Head of caudate nucleus (tissue), 42 donors: ENCODE data around the gene KRT6B.
"Not testable (repeated sequence)": the region's sequence is repeated elsewhere in the genome, so short reads cannot be mapped to it uniquely, and the experiment has no call there.

Experiments used
- DNase-seq, 42 donors: peaks; one replicate each; pipeline versions ENCODE4 v3.0.0 to v3.0.0-alpha.2; 2020 to 2021; ENCODE audit warnings: mixed read lengths in 7 of 42
- intact Hi-C: fragments of 100-400 bp; cut with DNase I; formaldehyde crosslinking; loops from one replicate; pipeline ENCODE4 v1.15.0; 2022

KRT6B gene

GRCh38 chr12:52452101-52452500, at the start of gene KRT6B:
Gene KRT6B, minus strand, starts transcription at chr12:52452146. Its CDS starts 68 bp downstream, at chr12:52452078.
- DNase-seq, result peak in 1 of 42 donors; percentile 12
- intact Hi-C loops, result no loop called here

GRCh38 chr12:52501490-52501889, 49.5 kb upstream of the KRT6B start:
- intact Hi-C loops, result no loop called here
- DNase-seq, result no peak

GRCh38 chr12:52500574-52500973, 48.6 kb upstream of the KRT6B start:
- intact Hi-C loops, DNase-seq: not testable (repeated sequence)

- DNase-seq, result no peak
- intact Hi-C loops, result no loop called here
Measured at GRCh38 chr12:52499806-52500560, 48.0 kb upstream of the KRT6B start.

- intact Hi-C loops, result no loop called here
- no peak for DNase-seq
Measured at GRCh38 chr12:52498946-52499345, 47.0 kb upstream of the KRT6B start.

GRCh38 chr12:52497975-52498374, 46.0 kb upstream of the KRT6B start:
- no peak for DNase-seq
- intact Hi-C loops, result no loop called here

GRCh38 chr12:52496590-52497071, 44.7 kb upstream of the KRT6B start:
- intact Hi-C loops, result no loop called here
- peak in 2 of 42 donors; percentile 10 to 27 for DNase-seq

GRCh38 chr12:52496054-52496453, 44.1 kb upstream of the KRT6B start:
- intact Hi-C loops, result no loop called here
- DNase-seq, result no peak

- DNase-seq, result peak in 37 of 42 donors; percentile 23 to 86 (median 50)
- intact Hi-C loops, result no loop called here
Measured at GRCh38 chr12:52495389-52495788, 43.4 kb upstream of the KRT6B start.

- DNase-seq, result peak in 1 of 42 donors; percentile 45
- intact Hi-C loops, result no loop called here
Measured at GRCh38 chr12:52494518-52494917, 42.6 kb upstream of the KRT6B start.

- intact Hi-C loops, result no loop called here
- no peak for DNase-seq
Measured at GRCh38 chr12:52494100-52494499, 42.2 kb upstream of the KRT6B start.

GRCh38 chr12:52493172-52493571, 41.2 kb upstream of the KRT6B start, which contains the start of gene KRT6A:
Gene KRT6A, minus strand, starts transcription at chr12:52493257. Its CDS starts 69 bp downstream, at chr12:52493188.
- intact Hi-C loops, result no loop called here
- DNase-seq, result no peak

- DNase-seq, intact Hi-C loops: not testable (repeated sequence)
Measured at GRCh38 chr12:52492405-52492804, 40.5 kb upstream of the KRT6B start.

GRCh38 chr12:52491495-52491894, 39.5 kb upstream of the KRT6B start:
- DNase-seq, intact Hi-C loops: not testable (repeated sequence)

GRCh38 chr12:52488736-52489135, 36.8 kb upstream of the KRT6B start:
- intact Hi-C loops, result no loop called here
- DNase-seq, result no peak

GRCh38 chr12:52487744-52488443, 35.9 kb upstream of the KRT6B start:
- DNase-seq, intact Hi-C loops: not testable (repeated sequence)

GRCh38 chr12:52487211-52487610, 35.3 kb upstream of the KRT6B start:
- intact Hi-C loops, result no loop called here
- DNase-seq, result no peak

- intact Hi-C loops, result no loop called here
- DNase-seq, result no peak
Measured at GRCh38 chr12:52486166-52487105, 34.5 kb upstream of the KRT6B start.

GRCh38 chr12:52480073-52480472, 28.1 kb upstream of the KRT6B start:
- intact Hi-C loops, result no loop called here
- no peak for DNase-seq
